Tibial nerve (tissue), 4 donors: Measurements from ENCODE around the gene EBF3. TPM values are rescaled to one million over a fixed set of nuclear protein-coding genes. Genes with fewer than 3 reads are reported as not detected.

ENCODE experiments used
- DNase-seq, 2 donors: peaks; one replicate each; pipeline ENCODE4 v3.0.0-alpha.2; 2019; ENCODE audit warnings: low spot score in 2 of 2
- H3K27ac ChIP-seq, 4 donors: fragments of 200-600 bp; sonication (generic) in 3 of 4; one replicate each; pipeline ENCODE4 v1.5.1; 2017 to 2019; ENCODE audit warnings: mild to moderate bottlenecking in 1 of 4
- H3K27me3 ChIP-seq, 2 donors: fragments of 200-600 bp; sonication (generic) in 1 of 2; one replicate each; pipeline versions ENCODE4 v1.5.1 to v1.6.0; 2017 to 2019
- H3K36me3 ChIP-seq, 3 donors: fragments of 200-600 bp; sonication (generic); one replicate each; pipeline ENCODE4 v1.5.1; 2018 to 2019
- H3K4me1 ChIP-seq, 4 donors: fragments of 200-600 bp; sonication (generic) in 3 of 4; one replicate each; pipeline ENCODE4 v1.5.1; 2017 to 2019
- H3K4me3 ChIP-seq, 4 donors: fragments of 200-600 bp; sonication (generic) in 3 of 4; one replicate each; pipeline ENCODE4 v1.5.1; 2017 to 2019; ENCODE audit warnings: mild to moderate bottlenecking in 1 of 4, moderate library complexity in 1 of 4
- H3K9me3 ChIP-seq, 4 donors: fragments of 200-600 bp; sonication (generic) in 3 of 4; one replicate each; pipeline ENCODE4 v1.5.1; 2017 to 2019
- EP300 ChIP-seq, 2 donors: sonication (generic); formaldehyde crosslinking; IDR thresholded peaks; one replicate each; pipeline ENCODE4 v1.6.1; 2017; ENCODE audit warnings: antibody characterized with exemption in 2 of 2, mild to moderate bottlenecking in 1 of 2
- POLR2A ChIP-seq, 2 donors: fragments of 450-650 bp; IDR thresholded peaks; one replicate each; pipeline ENCODE4 v1.6.1; 2017; ENCODE audit warnings: antibody characterized with exemption in 2 of 2, mild to moderate bottlenecking in 2 of 2, moderate library complexity in 2 of 2
- WGBS, 2 donors: methylation state at CpG; one replicate each; pipeline ENCODE4 v1.1.5; 2018; 5-methylcytosine and 5-hydroxymethylcytosine counted together
- total RNA-seq, 4 donors: library from RNA; depleted of rRNA; stranded (reverse); fragments of >200 nt; gene quantifications; one replicate each; pipeline ENCODE4 v1.1.0, GENCODE V29; 2016
- TF ChIP-seq, protein P1 (sequence below), 5 experiments: fragments of 200-600 bp in 3 of 5; fragments of 450-650 bp in 2 of 5; sonication (generic) in 3 of 5; IDR thresholded peaks; one replicate each; pipeline ENCODE4 v1.5.1; 2016 to 2019; ENCODE audit warnings: antibody characterized with exemption in 5 of 5, mild to moderate bottlenecking in 3 of 5, moderate library complexity in 2 of 5

The EBF3 gene
- total RNA-seq, 4 donors from 2014 or later, result 27.3 to 41.0 (median 31.2) TPM

DNA sequence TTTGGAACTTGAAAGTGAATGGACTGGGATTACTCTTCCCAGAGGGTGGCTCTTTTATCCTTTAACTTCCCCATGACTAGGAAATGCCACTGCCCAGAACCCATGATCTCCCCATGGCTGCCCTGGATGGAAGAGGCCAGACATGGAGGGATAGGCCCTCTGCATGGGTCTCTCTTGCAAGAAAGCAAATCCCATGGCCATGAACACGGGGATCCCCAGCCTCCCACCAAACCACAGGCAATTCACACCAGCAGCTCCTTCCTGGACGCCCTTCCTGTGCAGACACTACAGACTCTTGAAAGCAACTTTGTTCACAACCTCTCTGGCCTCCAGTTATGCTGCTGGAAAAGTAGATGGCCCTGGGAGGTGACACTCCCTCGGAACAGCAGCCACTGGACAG lies 55.0 kb downstream of the EBF3 start:
- 73 to 86% methylated on average over 3 of the region's 3 CpGs for WGBS, 2 donors

DNA sequence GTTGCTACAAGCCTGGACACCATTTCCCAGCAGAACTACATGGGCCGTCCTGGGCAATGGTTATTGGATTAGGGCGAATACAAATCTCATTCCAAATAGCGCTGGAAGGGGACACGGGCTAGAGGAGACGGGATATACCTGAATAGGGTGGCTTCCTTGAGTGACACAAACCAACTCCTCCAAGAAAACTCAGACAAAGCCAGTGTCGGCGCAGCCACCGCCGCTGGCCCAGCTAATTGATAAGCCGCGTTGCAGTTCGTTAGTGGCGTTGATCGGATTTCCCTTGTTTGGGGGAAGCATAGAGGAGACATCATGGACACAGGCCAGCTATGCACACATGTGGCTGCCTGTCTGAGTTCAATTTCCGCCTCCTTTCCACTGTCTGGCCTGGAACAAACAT lies 55.7 kb downstream of the EBF3 start:
- Histone ChIP-seq H3K27me3 (no peaks in the 10 kb centered on the region), H3K9me3 (no peaks in the 10 kb centered on the region), H3K36me3 (no peaks in the 10 kb centered on the region), H3K27ac (no peak overlapping the region), H3K4me1 (peaks cover 0 to 35% (median 0%) of the 10 kb centered on the region in 4 donors), H3K4me3 (no peak overlapping the region)
- DNase-seq, result no peak
- no peak for TF ChIP-seq POLR2A (IDR thresholded peaks at IDR 0.05)
- TF ChIP-seq, protein P1, sequence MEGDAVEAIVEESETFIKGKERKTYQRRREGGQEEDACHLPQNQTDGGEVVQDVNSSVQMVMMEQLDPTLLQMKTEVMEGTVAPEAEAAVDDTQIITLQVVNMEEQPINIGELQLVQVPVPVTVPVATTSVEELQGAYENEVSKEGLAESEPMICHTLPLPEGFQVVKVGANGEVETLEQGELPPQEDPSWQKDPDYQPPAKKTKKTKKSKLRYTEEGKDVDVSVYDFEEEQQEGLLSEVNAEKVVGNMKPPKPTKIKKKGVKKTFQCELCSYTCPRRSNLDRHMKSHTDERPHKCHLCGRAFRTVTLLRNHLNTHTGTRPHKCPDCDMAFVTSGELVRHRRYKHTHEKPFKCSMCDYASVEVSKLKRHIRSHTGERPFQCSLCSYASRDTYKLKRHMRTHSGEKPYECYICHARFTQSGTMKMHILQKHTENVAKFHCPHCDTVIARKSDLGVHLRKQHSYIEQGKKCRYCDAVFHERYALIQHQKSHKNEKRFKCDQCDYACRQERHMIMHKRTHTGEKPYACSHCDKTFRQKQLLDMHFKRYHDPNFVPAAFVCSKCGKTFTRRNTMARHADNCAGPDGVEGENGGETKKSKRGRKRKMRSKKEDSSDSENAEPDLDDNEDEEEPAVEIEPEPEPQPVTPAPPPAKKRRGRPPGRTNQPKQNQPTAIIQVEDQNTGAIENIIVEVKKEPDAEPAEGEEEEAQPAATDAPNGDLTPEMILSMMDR (IDR thresholded peaks at IDR 0.05), result no peak
- no peak for TF ChIP-seq EP300 (IDR thresholded peaks at IDR 0.05)
- 93 to 94% methylated on average over 15 of the region's 15 CpGs for WGBS, 2 donors

More for the DNA sequence above, 55.0 kb downstream of the EBF3 start:
- DNase-seq, result no peak
- Histone ChIP-seq H3K4me3 (no peak overlapping the region), H3K27ac (no peak overlapping the region), H3K4me1 (peaks cover 0 to 42% (median 0%) of the 10 kb centered on the region in 4 donors), H3K9me3 (no peaks in the 10 kb centered on the region), H3K27me3 (no peaks in the 10 kb centered on the region), H3K36me3 (no peaks in the 10 kb centered on the region)
- TF ChIP-seq, protein P1 (IDR thresholded peaks at IDR 0.05), result no peak
- TF ChIP-seq EP300 (IDR thresholded peaks at IDR 0.05), result no peak
- TF ChIP-seq POLR2A (IDR thresholded peaks at IDR 0.05), result no peak

GRCh38 chr10:129905553-129905952 lies 58.5 kb downstream of the EBF3 start:
- no peak for DNase-seq
- no peaks in the 10 kb centered on the region for H3K36me3 ChIP-seq
- no peak overlapping the region for H3K27ac ChIP-seq
- H3K27me3 ChIP-seq, result no peaks in the 10 kb centered on the region
- no peaks in the 10 kb centered on the region for H3K9me3 ChIP-seq
- H3K4me3 ChIP-seq, result no peak overlapping the region
- peaks cover 0 to 13% (median 0%) of the 10 kb centered on the region in 4 donors for H3K4me1 ChIP-seq
- WGBS, 2 donors, result 65 to 82% methylated on average over 11 to 12 of the region's 12 CpGs
- no peak for TF ChIP-seq EP300 (IDR thresholded peaks at IDR 0.05)

GRCh38 chr10:129904323-129904722 lies 59.8 kb downstream of the EBF3 start:
- TF ChIP-seq EP300 (IDR thresholded peaks at IDR 0.05), result no peak
- TF ChIP-seq, protein P1 (IDR thresholded peaks at IDR 0.05), result no peak
- TF ChIP-seq POLR2A (IDR thresholded peaks at IDR 0.05), result no peak
- WGBS, 2 donors, result 79 to 89% methylated on average over 2 of the region's 2 CpGs
- no peaks in the 10 kb centered on the region for H3K36me3 ChIP-seq
- H3K9me3 ChIP-seq, result no peaks in the 10 kb centered on the region
- H3K27ac ChIP-seq, result no peak overlapping the region
- no peak overlapping the region for H3K4me3 ChIP-seq
- peaks cover 0 to 18% (median 0%) of the 10 kb centered on the region in 4 donors for H3K4me1 ChIP-seq
- DNase-seq, result no peak
- H3K27me3 ChIP-seq, result no peaks in the 10 kb centered on the region

DNA sequence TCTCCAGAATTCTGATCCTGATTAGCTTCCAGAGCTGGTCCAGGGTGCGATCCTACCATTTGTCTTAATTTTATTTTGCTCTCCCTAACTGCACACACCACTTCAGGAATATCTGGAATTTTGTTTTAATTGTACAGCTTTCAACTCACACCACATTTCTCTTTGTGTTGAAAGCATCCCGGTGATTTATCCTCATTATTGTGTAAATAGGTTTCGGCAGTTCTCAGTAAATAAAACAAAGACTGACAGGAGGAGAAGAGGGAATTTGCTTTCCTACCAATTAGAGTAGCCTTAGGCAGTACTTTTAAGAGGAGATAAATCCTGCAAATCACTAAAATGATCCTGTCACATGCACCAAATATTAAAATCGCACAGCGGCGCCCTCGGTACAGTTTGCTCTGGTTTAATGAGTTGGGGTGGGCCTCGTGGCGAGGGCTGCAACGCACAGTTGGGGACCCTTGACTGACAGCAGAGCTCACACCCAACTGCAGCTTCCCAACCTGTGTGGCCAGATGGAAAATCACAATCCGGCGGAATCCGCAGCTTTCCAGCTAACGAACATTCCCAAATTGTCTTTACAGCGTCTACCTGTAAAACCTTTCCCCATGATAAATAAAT lies 62.6 kb downstream of the EBF3 start:
- Histone ChIP-seq H3K9me3 (no peaks in the 10 kb centered on the region), H3K36me3 (no peaks in the 10 kb centered on the region), H3K27ac (no peak overlapping the region), H3K4me1 (peaks cover 0 to 38% (median 0%) of the 10 kb centered on the region in 4 donors), H3K4me3 (no peak overlapping the region), H3K27me3 (no peaks in the 10 kb centered on the region)
- 66 to 72% methylated on average over 15 of the region's 15 CpGs for WGBS, 2 donors
- no peak for DNase-seq
- TF ChIP-seq, protein P1 (IDR thresholded peaks at IDR 0.05), result no peak
- TF ChIP-seq POLR2A (IDR thresholded peaks at IDR 0.05) (no peak), EP300 (IDR thresholded peaks at IDR 0.05) (no peak)
